ENCODE results near the gene NDUFB8.

- TF ChIP-seq CSRNP3 (CRISPR knock-in tag; IDR thresholded peaks at IDR 0.05) (no peak), ZNF565 (CRISPR knock-in tag; conservative IDR thresholded peaks at IDR 0.05; ENCODE audit: low read depth) (no peak), ARNTL (CRISPR knock-in tag; IDR thresholded peaks at IDR 0.05; ENCODE audit: borderline replicate concordance, low read depth) (no peak), ZNF70 (CRISPR knock-in tag; IDR thresholded peaks at IDR 0.05) (no peak), TCF4 (CRISPR knock-in tag; IDR thresholded peaks at IDR 0.05; ENCODE audit: borderline replicate concordance) (no peak)
Observed at GRCh38 chr10:100568912-100569311, 39.2 kb upstream of the NDUFB8 start.

Measured in SK-N-SH treated with all-trans-retinoic acid at 6 μM for 48 hours (cell line).